NCI-H2107 treated with DMSO at 0.1 percent for 48 hours (cell line): Measurements from ENCODE around the gene RIT1.

Experiments
- DNase-seq: peaks from one replicate; lab custom pipeline; 2025; ENCODE audit not compliant: unreplicated experiment; lab: John Stamatoyannopoulos, UW

The RIT1 gene

DNA sequence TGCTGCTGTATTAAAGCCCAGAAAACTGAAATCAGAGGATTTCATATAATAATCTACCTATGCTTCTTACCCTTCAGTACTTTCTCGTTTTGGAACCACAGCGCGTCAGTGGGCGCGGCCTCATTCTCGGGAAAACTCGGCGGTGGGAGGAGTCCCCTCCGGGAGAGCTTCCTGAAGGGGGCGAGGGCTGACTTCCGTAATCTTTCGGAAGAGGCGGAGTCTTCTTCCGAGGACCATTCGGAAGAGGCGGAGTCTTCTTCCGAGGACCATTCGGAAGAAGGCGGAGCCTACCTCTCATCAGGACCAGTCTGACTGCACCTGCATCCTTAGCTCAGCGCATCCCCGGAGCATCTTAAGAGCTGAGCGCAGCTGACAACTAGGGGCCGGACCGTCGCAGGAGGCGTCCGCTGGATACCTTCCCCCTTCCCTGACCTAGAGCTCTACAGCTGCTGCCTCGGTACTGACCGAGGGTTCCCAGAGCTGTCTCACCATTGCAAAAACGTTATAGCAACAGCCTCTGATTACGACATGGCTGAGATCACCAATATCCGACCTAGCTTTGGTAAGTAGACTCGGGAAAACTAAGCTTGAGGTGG lies 51.8 kb downstream of the RIT1 start, which contains the start of gene SYT11:
Gene SYT11 (plus strand): TSS at position 334 of the 596 bp plus-strand sequence. CDS start 195 bp downstream, at position 529.
- DNase-seq, result peak; percentile 96

DNA sequence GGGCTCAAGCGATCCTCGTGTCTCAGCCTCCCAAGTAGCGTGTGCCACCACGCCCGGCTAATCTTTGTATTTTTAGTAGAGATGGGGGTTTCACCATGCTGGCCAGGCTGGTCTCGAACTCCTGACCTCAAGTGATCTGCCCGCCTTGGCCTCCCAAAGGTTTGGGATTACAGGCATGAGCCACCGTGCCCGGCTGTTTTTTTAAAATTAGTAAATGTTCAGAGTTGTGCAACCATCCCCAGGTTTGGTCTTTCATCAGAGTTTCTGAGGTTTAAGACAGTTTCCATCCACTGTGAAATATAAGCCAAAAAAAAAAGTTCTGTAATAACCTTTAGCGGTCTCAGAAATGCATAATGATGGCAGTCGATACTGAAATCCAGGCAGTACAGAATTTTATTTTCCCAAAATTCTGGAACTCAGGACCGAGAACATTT lies 52.3 kb downstream of the RIT1 start:
- no peak for DNase-seq

DNA sequence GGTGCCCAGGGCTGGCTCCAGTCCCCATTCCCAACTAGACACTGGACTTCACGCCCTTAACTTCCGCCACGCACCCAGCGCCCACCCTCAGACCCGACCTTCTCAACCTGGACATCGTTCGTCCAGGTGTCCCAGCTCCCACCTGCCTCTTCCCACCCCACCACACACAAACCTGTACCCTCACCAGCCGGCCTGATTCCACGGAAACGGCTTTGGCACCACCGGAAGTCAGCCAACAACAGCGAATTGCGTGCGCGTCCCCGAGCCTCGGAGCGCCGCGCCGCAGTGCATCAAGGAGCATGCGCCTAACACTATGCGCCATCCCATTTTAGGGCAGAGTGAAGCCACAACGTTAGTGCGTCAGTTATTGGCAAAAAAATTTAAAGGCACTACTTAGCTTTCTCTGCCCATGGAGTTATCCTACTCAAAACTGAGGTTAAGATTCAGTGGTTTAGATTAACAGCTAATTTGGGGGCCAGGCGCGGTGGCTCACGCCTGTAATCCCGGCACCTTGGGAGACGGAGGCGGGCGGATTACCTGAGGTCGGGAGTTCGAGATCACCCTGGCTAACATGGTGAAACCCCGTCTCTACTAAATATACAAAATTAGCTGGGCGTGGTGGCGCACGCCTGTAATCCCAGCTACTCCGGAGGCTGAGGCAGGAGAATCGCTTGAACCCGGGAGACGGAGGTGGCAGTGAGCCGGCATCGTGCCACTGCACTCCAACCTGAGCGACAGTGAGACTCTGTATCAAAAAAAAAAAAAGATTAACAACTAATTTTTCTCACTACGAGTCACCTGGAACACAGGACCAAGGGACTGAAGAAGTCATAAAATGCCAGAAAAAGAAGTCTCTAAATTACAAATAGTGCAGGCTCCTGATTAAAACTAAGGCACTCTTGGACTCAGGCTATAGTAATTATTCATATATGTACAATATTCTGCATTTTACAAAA lies 53.9 kb downstream of the RIT1 start, which contains the start of gene GON4L:
Gene GON4L (minus strand): TSS at position 240 of the 956 bp plus-strand sequence. CDS start 3,434 bp downstream, outside the sequence.
- peak; percentile 90 for DNase-seq

DNA sequence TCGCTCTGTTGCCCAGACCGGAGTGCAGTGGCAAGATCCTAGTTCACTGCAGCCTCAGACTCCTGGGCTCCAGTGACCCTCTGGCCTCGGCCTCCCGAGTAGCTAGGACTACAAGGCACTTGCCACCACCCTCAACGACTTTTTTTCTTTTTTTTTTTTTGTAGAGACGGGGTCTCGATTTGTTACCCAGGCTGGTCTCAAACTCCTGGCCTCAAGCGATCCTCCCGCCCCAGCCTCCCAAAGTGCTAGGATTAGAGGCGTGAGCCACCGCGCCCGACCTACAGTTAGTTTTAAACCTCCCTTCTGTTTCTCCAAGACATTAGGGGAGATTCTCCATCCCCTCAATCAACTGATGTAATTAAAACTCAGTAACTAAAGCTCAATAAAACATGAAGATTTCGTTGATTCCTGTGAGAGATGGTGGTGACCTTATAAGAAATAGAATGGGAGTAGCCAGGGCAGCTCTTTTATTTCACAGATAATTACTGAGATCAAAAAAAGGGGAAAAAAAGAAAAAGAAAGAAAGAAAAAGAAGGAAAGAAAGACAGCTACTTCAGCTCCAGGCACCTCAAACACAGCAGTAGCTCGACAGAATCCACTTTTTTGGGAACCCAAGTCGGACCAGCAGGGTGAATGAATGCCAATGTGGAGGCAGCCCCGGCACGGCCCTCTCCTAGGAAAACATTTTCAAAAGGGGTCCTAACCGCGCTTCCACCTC lies 54.7 kb downstream of the RIT1 start:
- DNase-seq, result no peak

DNA sequence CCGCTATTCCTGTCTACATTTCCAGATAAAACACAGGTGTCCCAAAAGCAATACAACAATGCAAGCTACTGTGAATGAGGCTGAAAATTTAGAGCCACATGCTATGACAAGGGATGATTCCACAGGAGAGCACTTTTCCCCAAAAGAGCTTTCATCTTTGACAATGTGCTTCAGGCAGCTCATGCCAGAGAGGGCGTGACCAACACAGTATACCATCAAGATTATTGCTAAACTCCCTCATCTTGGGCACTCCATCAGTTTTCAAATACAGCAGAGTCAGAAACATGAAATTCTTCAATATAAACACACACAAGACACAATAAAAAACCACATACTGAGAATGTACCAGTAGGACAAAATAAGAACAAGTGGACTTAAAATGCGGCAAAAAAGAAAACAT lies 60.8 kb downstream of the RIT1 start:
- no peak for DNase-seq

DNA sequence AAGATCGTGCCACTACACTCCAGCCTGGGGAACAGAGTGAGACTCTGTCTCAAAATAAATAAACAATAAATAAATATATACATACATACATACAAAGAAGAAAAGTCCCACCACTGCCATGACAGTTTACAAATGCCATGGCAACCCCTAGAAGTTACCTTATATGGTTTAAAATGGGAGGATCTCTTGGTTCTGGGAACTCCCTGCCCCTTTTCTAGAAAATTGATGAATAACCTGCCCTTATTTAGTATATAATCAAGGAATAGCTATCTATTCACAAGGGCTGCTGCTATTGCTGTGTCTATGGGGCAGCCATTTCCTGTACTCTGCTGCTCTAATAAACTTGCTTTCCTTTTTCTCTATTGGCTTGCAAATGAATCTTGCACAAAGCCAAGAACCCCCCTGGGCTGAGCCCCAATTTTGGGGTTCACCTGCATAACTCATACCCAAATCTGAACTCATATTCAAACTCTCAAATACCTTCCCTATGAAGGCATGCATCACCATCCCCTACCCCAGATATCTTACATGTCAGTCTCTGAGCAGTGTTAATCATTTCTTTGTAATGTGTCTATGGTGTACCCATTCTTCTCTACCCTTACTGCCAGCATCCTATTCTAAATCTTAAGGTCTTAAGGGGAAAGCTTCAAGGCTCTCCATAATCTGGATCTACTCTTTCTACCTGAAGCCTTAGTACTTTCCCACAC lies 63.2 kb downstream of the RIT1 start:
- DNase-seq, result no peak
